H9 (cell line): Measurements from ENCODE around the gene STT3A. TPM values are rescaled to one million over a fixed set of nuclear protein-coding genes. Genes with fewer than 3 reads are reported as not detected.

ENCODE experiments used
- DNase-seq: peaks from one replicate; pipeline ENCODE4 v3.0.0-alpha.2; 2017
- H2AFZ ChIP-seq: one replicate; pipeline ENCODE4 v1.6.1; 2013; ENCODE audit warnings: mild to moderate bottlenecking, low read length, control low read depth, moderate library complexity
- H2AK5ac ChIP-seq: 2 replicates; pipeline ENCODE4 v1.6.1; 2013; ENCODE audit warnings: low read length, control low read depth, mixed read lengths; ENCODE audit not compliant: insufficient read length
- H2BK120ac ChIP-seq: one replicate; pipeline ENCODE4 v1.6.1; 2013; ENCODE audit warnings: low read depth, mild to moderate bottlenecking, low read length, control low read depth, inconsistent platforms; ENCODE audit not compliant: poor library complexity, severe bottlenecking
- H2BK12ac ChIP-seq: 2 replicates; pipeline ENCODE4 v1.6.1; 2013; ENCODE audit warnings: low read length, control low read depth, mixed read lengths, low read depth; ENCODE audit not compliant: insufficient read length
- H2BK15ac ChIP-seq: 2 replicates; pipeline ENCODE4 v1.6.1; 2013; ENCODE audit warnings: low read depth, low read length, control low read depth
- H2BK20ac ChIP-seq: one replicate; pipeline ENCODE4 v1.6.1; 2013; ENCODE audit warnings: low read depth, mild to moderate bottlenecking, low read length, control low read depth, inconsistent platforms; ENCODE audit not compliant: poor library complexity, severe bottlenecking
- H2BK5ac ChIP-seq: 2 replicates; pipeline ENCODE4 v1.6.1; 2013; ENCODE audit warnings: low read length, control low read depth, mixed read lengths; ENCODE audit not compliant: insufficient read length
- H3K14ac ChIP-seq: 2 replicates; pipeline ENCODE4 v1.6.1; 2013; ENCODE audit warnings: low read length, control low read depth; ENCODE audit not compliant: insufficient read depth
- H3K18ac ChIP-seq: 2 replicates; pipeline ENCODE4 v1.6.1; 2013; ENCODE audit warnings: low read depth, mild to moderate bottlenecking, mixed read lengths, low read length, control low read depth; ENCODE audit not compliant: insufficient read length
- H3K23ac ChIP-seq: 2 replicates; pipeline ENCODE4 v1.6.1; 2013; ENCODE audit warnings: low read length, control low read depth, mixed read lengths, low read depth; ENCODE audit not compliant: insufficient read length
- H3K23me2 ChIP-seq: 2 replicates; pipeline ENCODE4 v1.6.1; 2013; ENCODE audit warnings: low read depth, mild to moderate bottlenecking, mixed read lengths, low read length, control low read depth; ENCODE audit not compliant: insufficient read length, poor library complexity, severe bottlenecking
- H3K27ac ChIP-seq: 2 replicates; pipeline ENCODE4 v1.5.1; 2013; ENCODE audit warnings: low read length, control low read depth, mixed read lengths, low read depth; ENCODE audit not compliant: insufficient read length
- H3K27me3 ChIP-seq: 2 replicates; pipeline ENCODE4 v1.6.1; 2013; ENCODE audit warnings: low read length, control low read depth, inconsistent platforms; ENCODE audit not compliant: insufficient read depth
- H3K4ac ChIP-seq: 2 replicates; pipeline ENCODE4 v1.6.1; 2013; ENCODE audit warnings: low read depth, mild to moderate bottlenecking, control low read depth, inconsistent platforms, low read length, moderate library complexity
- H3K4me1 ChIP-seq: 2 replicates; pipeline ENCODE4 v1.6.1; 2013; ENCODE audit warnings: low read length, control low read depth, inconsistent platforms; ENCODE audit not compliant: insufficient read depth
- H3K4me2 ChIP-seq: 2 replicates; pipeline ENCODE4 v1.6.1; 2013; ENCODE audit warnings: low read length, control low read depth, mixed read lengths; ENCODE audit not compliant: insufficient read length, insufficient read depth
- H3K56ac ChIP-seq: 2 replicates; pipeline ENCODE4 v1.6.1; 2013; ENCODE audit warnings: low read depth, mild to moderate bottlenecking, mixed read lengths, low read length, control low read depth; ENCODE audit not compliant: insufficient read length
- H3K79me1 ChIP-seq: 2 replicates; pipeline ENCODE4 v1.6.1; 2013; ENCODE audit warnings: low read depth, mild to moderate bottlenecking, moderate library complexity, low read length, control low read depth, inconsistent platforms; ENCODE audit not compliant: insufficient read depth, poor library complexity, severe bottlenecking
- H3K79me2 ChIP-seq: 2 replicates; pipeline ENCODE4 v1.6.1; 2013; ENCODE audit warnings: low read length, control low read depth, inconsistent platforms; ENCODE audit not compliant: insufficient read depth
- H3K9ac ChIP-seq: 2 replicates; pipeline ENCODE4 v1.6.1; 2013; ENCODE audit warnings: low read length, control low read depth, mixed read lengths; ENCODE audit not compliant: insufficient read length; ENCODE audit errors: extremely low read depth
- H3K9me3 ChIP-seq: one replicate; pipeline ENCODE4 v1.6.1; 2013; ENCODE audit warnings: low read depth, low read length, inconsistent platforms; ENCODE audit not compliant: control insufficient read depth
- H3T11ph ChIP-seq: one replicate; pipeline ENCODE4 v1.6.1; 2013; ENCODE audit warnings: mild to moderate bottlenecking, low read length, control low read depth, inconsistent platforms
- H4K20me1 ChIP-seq: one replicate; pipeline ENCODE4 v1.6.1; 2013; ENCODE audit not compliant: control insufficient read depth, insufficient read length, insufficient read depth
- H4K5ac ChIP-seq: 2 replicates; pipeline ENCODE4 v1.6.1; 2013; ENCODE audit warnings: low read depth, mild to moderate bottlenecking, mixed read lengths, low read length, control low read depth; ENCODE audit not compliant: insufficient read length
- H4K8ac ChIP-seq: replicated peaks from 2 replicates; pipeline ENCODE4 v1.6.1; 2013; ENCODE audit warnings: low read length, control low read depth, mixed read lengths, low read depth; ENCODE audit not compliant: insufficient read length
- H4K91ac ChIP-seq: 2 replicates; pipeline ENCODE4 v1.6.1; 2013; ENCODE audit warnings: low read depth, mild to moderate bottlenecking, moderate library complexity, mixed read lengths, low read length, control low read depth; ENCODE audit not compliant: insufficient read length
- H3K27ac Mint-ChIP-seq, 3 experiments: 2 replicates in 2 of 3; 3 replicates in 1 of 3; pipeline ENCODE4 v1.8.0; 2020 to 2021; ENCODE audit warnings: mixed read lengths in 3 of 3, mild to moderate bottlenecking in 1 of 3, moderate library complexity in 1 of 3
- H3K27me3 Mint-ChIP-seq: 2 replicates; pipeline ENCODE4 v1.8.0; 2021; ENCODE audit warnings: low read depth, mild to moderate bottlenecking, moderate library complexity, mixed read lengths
- H3K36me3 Mint-ChIP-seq, 3 experiments: 2 replicates in 2 of 3; 3 replicates in 1 of 3; pipeline ENCODE4 v1.8.0; 2020 to 2021; ENCODE audit warnings: low read depth in 3 of 3, mixed read lengths in 3 of 3; ENCODE audit not compliant: insufficient read depth in 1 of 3
- H3K4me1 Mint-ChIP-seq, 2 experiments: 2 replicates each; pipeline ENCODE4 v1.8.0; 2020; ENCODE audit warnings: mixed read lengths in 2 of 2
- H3K4me3 Mint-ChIP-seq, 2 experiments: 2 replicates in 1 of 2; 3 replicates in 1 of 2; pipeline ENCODE4 v1.8.0; 2020 to 2021; ENCODE audit warnings: mild to moderate bottlenecking in 2 of 2, mixed read lengths in 2 of 2, moderate library complexity in 1 of 2
- H3K9me3 Mint-ChIP-seq, 2 experiments: 2 replicates in 1 of 2; 3 replicates in 1 of 2; pipeline ENCODE4 v1.8.0; 2020; ENCODE audit warnings: mild to moderate bottlenecking in 2 of 2, mixed read lengths in 2 of 2, moderate library complexity in 1 of 2
- WGBS: extraction: QIAGEN DNeasy Blood & Tissue Kit; methylation state at CpG from one replicate; pipeline ENCODE4 v1.1.7; 2013; ENCODE audit warnings: missing lambda C conversion rate, low lambda C conversion rate, mixed read lengths; ENCODE audit not compliant: insufficient read length; ENCODE audit errors: extremely low coverage; 5-methylcytosine and 5-hydroxymethylcytosine counted together
- total RNA-seq: library from RNA; stranded (reverse); gene quantifications from 2 replicates; pipeline ENCODE4 v1.2.1, GENCODE V29; 2021
- TF ChIP-seq, protein P1 (sequence below): fragments of 200-600 bp; sonication (generic); conservative IDR thresholded peaks from 3 replicates; pipeline ENCODE4 v1.8.0; 2021; ENCODE audit warnings: antibody characterized with exemption, mild to moderate bottlenecking

STT3A gene
- total RNA-seq, 1 experiment from 2014 or later, result 128 TPM

DNA sequence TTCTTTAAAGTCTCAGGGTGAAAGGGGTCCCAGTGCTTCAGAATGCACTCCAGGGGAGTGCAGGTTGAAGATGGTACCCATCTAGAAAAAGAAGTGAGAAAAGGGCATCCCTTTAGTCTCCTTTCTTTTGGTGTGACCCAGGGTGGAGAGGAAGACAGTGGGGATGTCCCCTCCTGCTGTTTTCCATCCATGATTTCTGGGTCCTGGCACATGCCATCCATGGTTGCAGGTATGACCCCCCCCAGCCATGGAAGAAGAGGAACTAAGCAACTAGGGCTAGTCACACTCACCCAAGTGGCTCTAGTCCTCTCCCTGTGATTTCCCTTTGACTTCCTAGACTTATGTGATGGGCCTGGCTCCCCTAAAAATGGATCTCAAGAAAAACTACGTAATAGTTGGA lies 39.3 kb upstream of the STT3A start:
- no peak overlapping the region for H3K27ac ChIP-seq
- H4K5ac ChIP-seq, result no peak overlapping the region
- H3K18ac ChIP-seq, result no peak overlapping the region
- H3K4me1 ChIP-seq, result no peaks in the 10 kb centered on the region
- H3K9ac ChIP-seq, result no peak overlapping the region
- H2BK120ac ChIP-seq, result no peak overlapping the region
- H3K4me2 ChIP-seq, result no peak overlapping the region
- H4K91ac ChIP-seq, result no peak overlapping the region
- no peak overlapping the region for H2BK12ac ChIP-seq
- Mint-ChIP-seq H3K4me1 (no peaks in the 10 kb centered on the region), H3K27me3 (peaks cover 4% of the 10 kb centered on the region; the same call in 1 of the 2 replicates), H3K9me3 (peaks cover 50 to 55% of the 10 kb centered on the region in 2 experiments), H3K27ac (no peak overlapping the region), H3K36me3 (peaks cover 19 to 37% (median 29%) of the 10 kb centered on the region in 3 experiments), H3K4me3 (no peak overlapping the region)
- H2BK15ac ChIP-seq, result no peak overlapping the region
- H2AK5ac ChIP-seq, result no peak overlapping the region
- no peak overlapping the region for H3T11ph ChIP-seq
- WGBS, result no CpG with 5 or more reads among the region's 1 CpG
- no peak overlapping the region for H3K23ac ChIP-seq
- H4K8ac ChIP-seq, result no peak overlapping the region
- no peaks in the 10 kb centered on the region for H3K79me1 ChIP-seq
- no peaks in the 10 kb centered on the region for H3K27me3 ChIP-seq
- no peaks in the 10 kb centered on the region for H3K79me2 ChIP-seq
- peaks cover 25% of the 10 kb centered on the region for H3K9me3 ChIP-seq
- no peak overlapping the region for H2BK20ac ChIP-seq
- no peaks in the 10 kb centered on the region for H4K20me1 ChIP-seq
- H3K14ac ChIP-seq, result no peak overlapping the region
- H3K4ac ChIP-seq, result no peak overlapping the region
- no peaks in the 10 kb centered on the region for H3K23me2 ChIP-seq
- H3K56ac ChIP-seq, result no peak overlapping the region
- DNase-seq, result no peak
- TF ChIP-seq, protein P1, sequence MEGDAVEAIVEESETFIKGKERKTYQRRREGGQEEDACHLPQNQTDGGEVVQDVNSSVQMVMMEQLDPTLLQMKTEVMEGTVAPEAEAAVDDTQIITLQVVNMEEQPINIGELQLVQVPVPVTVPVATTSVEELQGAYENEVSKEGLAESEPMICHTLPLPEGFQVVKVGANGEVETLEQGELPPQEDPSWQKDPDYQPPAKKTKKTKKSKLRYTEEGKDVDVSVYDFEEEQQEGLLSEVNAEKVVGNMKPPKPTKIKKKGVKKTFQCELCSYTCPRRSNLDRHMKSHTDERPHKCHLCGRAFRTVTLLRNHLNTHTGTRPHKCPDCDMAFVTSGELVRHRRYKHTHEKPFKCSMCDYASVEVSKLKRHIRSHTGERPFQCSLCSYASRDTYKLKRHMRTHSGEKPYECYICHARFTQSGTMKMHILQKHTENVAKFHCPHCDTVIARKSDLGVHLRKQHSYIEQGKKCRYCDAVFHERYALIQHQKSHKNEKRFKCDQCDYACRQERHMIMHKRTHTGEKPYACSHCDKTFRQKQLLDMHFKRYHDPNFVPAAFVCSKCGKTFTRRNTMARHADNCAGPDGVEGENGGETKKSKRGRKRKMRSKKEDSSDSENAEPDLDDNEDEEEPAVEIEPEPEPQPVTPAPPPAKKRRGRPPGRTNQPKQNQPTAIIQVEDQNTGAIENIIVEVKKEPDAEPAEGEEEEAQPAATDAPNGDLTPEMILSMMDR, result no peak
- H2BK5ac ChIP-seq, result no peak overlapping the region
- no peak overlapping the region for H2AFZ ChIP-seq
